Hepatocyte (in vitro differentiated cells): Measurements from ENCODE around the gene TFDP1. TPM values are rescaled to one million over a fixed set of nuclear protein-coding genes. Genes with fewer than 3 reads are reported as not detected.

Experiments
- DNase-seq: peaks from one replicate; pipeline ENCODE4 v3.0.0-alpha.2; 2016; ENCODE audit warnings: low spot score
- H2AFZ ChIP-seq: fragments of 200-600 bp; sonication (generic); 2 replicates; pipeline ENCODE4 v1.6.0; 2016; ENCODE audit warnings: antibody characterized with exemption, mild to moderate bottlenecking
- H3K27ac ChIP-seq: fragments of 200-600 bp; sonication (generic); 2 replicates; pipeline ENCODE4 v1.5.1; 2016; ENCODE audit warnings: mild to moderate bottlenecking
- H3K27me3 ChIP-seq: fragments of 200-600 bp; sonication (generic); 2 replicates; pipeline ENCODE4 v1.6.1; 2016
- H3K36me3 ChIP-seq: fragments of 200-600 bp; sonication (generic); replicated peaks from 2 replicates; pipeline ENCODE4 v1.5.1; 2016; ENCODE audit warnings: low read depth; ENCODE audit not compliant: insufficient read depth
- H3K4me1 ChIP-seq: fragments of 200-600 bp; sonication (generic); 2 replicates; pipeline ENCODE4 v1.5.1; 2016; ENCODE audit warnings: mild to moderate bottlenecking, moderate library complexity; ENCODE audit not compliant: insufficient read depth
- H3K4me2 ChIP-seq: fragments of 200-600 bp; sonication (generic); 2 replicates; pipeline ENCODE4 v1.6.0; 2016
- H3K4me3 ChIP-seq: fragments of 200-600 bp; sonication (generic); 2 replicates; pipeline ENCODE4 v1.5.1; 2016; ENCODE audit warnings: mild to moderate bottlenecking
- H3K79me2 ChIP-seq: fragments of 200-600 bp; sonication (generic); 2 replicates; pipeline ENCODE4 v1.6.0; 2017; ENCODE audit warnings: mild to moderate bottlenecking
- H3K9me2 ChIP-seq: fragments of 200-600 bp; sonication (generic); replicated peaks from 2 replicates; pipeline ENCODE4 v1.6.0; 2017; ENCODE audit warnings: mild to moderate bottlenecking; ENCODE audit not compliant: insufficient read depth
- H3K9me3 ChIP-seq: fragments of 200-600 bp; sonication (generic); 2 replicates; pipeline ENCODE4 v1.5.1; 2016; ENCODE audit warnings: low read depth, mild to moderate bottlenecking
- H4K20me1 ChIP-seq: fragments of 200-600 bp; sonication (generic); 2 replicates; pipeline ENCODE4 v1.6.0; 2016; ENCODE audit warnings: mild to moderate bottlenecking; ENCODE audit not compliant: insufficient read depth, poor library complexity, severe bottlenecking
- EZH2 ChIP-seq: fragments of 200-600 bp; sonication (generic); IDR thresholded peaks from 2 replicates; pipeline ENCODE4 v1.6.1; 2016; ENCODE audit warnings: antibody characterized with exemption, mild to moderate bottlenecking, borderline replicate concordance
- EZH2phosphoT487 ChIP-seq: fragments of 200-600 bp; sonication (generic); IDR thresholded peaks from one replicate; pipeline ENCODE4 v1.6.1; 2018; ENCODE audit warnings: antibody characterized with exemption, mild to moderate bottlenecking, low read depth, moderate library complexity; ENCODE audit not compliant: unreplicated experiment, severe bottlenecking
- WGBS: methylation state at CpG from one replicate; pipeline ENCODE4 v1.1.6; 2016; ENCODE audit warnings: low lambda C conversion rate; ENCODE audit errors: missing lambda C conversion rate; 5-methylcytosine and 5-hydroxymethylcytosine counted together
- polyA plus RNA-seq: library from polyadenylated mRNA; unstranded; fragments of >200 nt; fragmentation: Nextera tagmentation; extraction: Ambion mirVana; gene quantifications from 2 replicates; pipeline ENCODE4 v1.2.1, GENCODE V29; 2016
- total RNA-seq: library from RNA; depleted of rRNA; stranded (reverse); fragments of >200 nt; gene quantifications from 2 replicates; pipeline ENCODE4 v1.2.3, GENCODE V29; 2014
- TF ChIP-seq, protein P1 (sequence below): fragments of 200-600 bp; sonication (generic); IDR thresholded peaks from 2 replicates; pipeline ENCODE4 v1.5.1; 2016; ENCODE audit warnings: antibody characterized with exemption, mild to moderate bottlenecking; ENCODE audit not compliant: poor library complexity

TFDP1 gene
- total and polyA plus RNA-seq, 2 experiments from 2014 or later: 54.0 to 62.9 TPM

- H3K4me1 ChIP-seq: peaks cover 5% of the 10 kb centered on the region
- H3K9me2 ChIP-seq: no peaks in the 10 kb centered on the region
- TF ChIP-seq, protein P1, sequence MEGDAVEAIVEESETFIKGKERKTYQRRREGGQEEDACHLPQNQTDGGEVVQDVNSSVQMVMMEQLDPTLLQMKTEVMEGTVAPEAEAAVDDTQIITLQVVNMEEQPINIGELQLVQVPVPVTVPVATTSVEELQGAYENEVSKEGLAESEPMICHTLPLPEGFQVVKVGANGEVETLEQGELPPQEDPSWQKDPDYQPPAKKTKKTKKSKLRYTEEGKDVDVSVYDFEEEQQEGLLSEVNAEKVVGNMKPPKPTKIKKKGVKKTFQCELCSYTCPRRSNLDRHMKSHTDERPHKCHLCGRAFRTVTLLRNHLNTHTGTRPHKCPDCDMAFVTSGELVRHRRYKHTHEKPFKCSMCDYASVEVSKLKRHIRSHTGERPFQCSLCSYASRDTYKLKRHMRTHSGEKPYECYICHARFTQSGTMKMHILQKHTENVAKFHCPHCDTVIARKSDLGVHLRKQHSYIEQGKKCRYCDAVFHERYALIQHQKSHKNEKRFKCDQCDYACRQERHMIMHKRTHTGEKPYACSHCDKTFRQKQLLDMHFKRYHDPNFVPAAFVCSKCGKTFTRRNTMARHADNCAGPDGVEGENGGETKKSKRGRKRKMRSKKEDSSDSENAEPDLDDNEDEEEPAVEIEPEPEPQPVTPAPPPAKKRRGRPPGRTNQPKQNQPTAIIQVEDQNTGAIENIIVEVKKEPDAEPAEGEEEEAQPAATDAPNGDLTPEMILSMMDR: no peak
- TF ChIP-seq EZH2phosphoT487 (no peak), EZH2 (no peak)
- no peaks in the 10 kb centered on the region for H3K9me3 ChIP-seq
- peaks cover 39% of the 10 kb centered on the region for H3K79me2 ChIP-seq
- 89% methylated on average over 9 of the region's 9 CpGs for WGBS
- no peak overlapping the region for H2AFZ ChIP-seq
- H3K36me3 ChIP-seq: no peaks in the 10 kb centered on the region
- H3K27ac ChIP-seq: no peak overlapping the region
- H3K4me2 ChIP-seq: no peak overlapping the region
- no peak overlapping the region for H3K4me3 ChIP-seq
- H3K27me3 ChIP-seq: no peaks in the 10 kb centered on the region
- DNase-seq: no peak
- peaks cover 13% of the 10 kb centered on the region for H4K20me1 ChIP-seq
These were observed 34.1 kb upstream of the TFDP1 start for GRCh38 chr13:113550453-113550852.

- H3K36me3 ChIP-seq: no peaks in the 10 kb centered on the region
- H3K79me2 ChIP-seq: peaks cover 30% of the 10 kb centered on the region
- peaks cover 6% of the 10 kb centered on the region for H4K20me1 ChIP-seq
- H3K4me1 ChIP-seq: no peaks in the 10 kb centered on the region
- H3K9me3 ChIP-seq: no peaks in the 10 kb centered on the region
- H3K4me3 ChIP-seq: no peak overlapping the region
- no peak for DNase-seq
- no peak overlapping the region for H2AFZ ChIP-seq
- 78% methylated on average over 16 of the region's 16 CpGs for WGBS
- no peak overlapping the region for H3K27ac ChIP-seq
- TF ChIP-seq EZH2phosphoT487 (no peak), EZH2 (no peak)
- TF ChIP-seq, protein P1: no peak
- no peaks in the 10 kb centered on the region for H3K27me3 ChIP-seq
- H3K9me2 ChIP-seq: no peaks in the 10 kb centered on the region
- H3K4me2 ChIP-seq: no peak overlapping the region
These were observed 33.2 kb upstream of the TFDP1 start for GRCh38 chr13:113551081-113552000.

- no peaks in the 10 kb centered on the region for H3K4me1 ChIP-seq
- H3K27ac ChIP-seq: no peak overlapping the region
- no peaks in the 10 kb centered on the region for H3K27me3 ChIP-seq
- TF ChIP-seq, protein P1: no peak
- TF ChIP-seq EZH2 (no peak), EZH2phosphoT487 (no peak)
- no peak overlapping the region for H3K4me2 ChIP-seq
- H3K9me3 ChIP-seq: no peaks in the 10 kb centered on the region
- WGBS: 93% methylated on average over 11 of the region's 11 CpGs
- peaks cover 6% of the 10 kb centered on the region for H4K20me1 ChIP-seq
- H2AFZ ChIP-seq: no peak overlapping the region
- no peak overlapping the region for H3K4me3 ChIP-seq
- DNase-seq: no peak
- peaks cover 23% of the 10 kb centered on the region for H3K79me2 ChIP-seq
- H3K9me2 ChIP-seq: no peaks in the 10 kb centered on the region
- no peaks in the 10 kb centered on the region for H3K36me3 ChIP-seq
These were observed 32.5 kb upstream of the TFDP1 start for GRCh38 chr13:113552079-113552478.
